ENCODE results near the gene NNMT.

Gene NNMT

GRCh38 chr11:114263513-114264170 is 32.6 kb upstream of the NNMT start:
- no peak for DNase-seq

GRCh38 chr11:114264381-114264780 is 31.8 kb upstream of the NNMT start:
- no peak for DNase-seq

- DNase-seq = no peak
Observed at GRCh38 chr11:114265122-114265878, 30.9 kb upstream of the NNMT start.

- no peak for DNase-seq
Observed at GRCh38 chr11:114269498-114269897, 26.7 kb upstream of the NNMT start.

- DNase-seq = no peak
Observed at GRCh38 chr11:114270531-114271270, 25.5 kb upstream of the NNMT start.

- no peak for DNase-seq
Observed at GRCh38 chr11:114271316-114271715, 24.9 kb upstream of the NNMT start.

- no peak for DNase-seq
Observed at GRCh38 chr11:114272311-114272710, 23.9 kb upstream of the NNMT start.

- DNase-seq = no peak
Observed at GRCh38 chr11:114273071-114273470, 23.1 kb upstream of the NNMT start.

- no peak for DNase-seq
Observed at GRCh38 chr11:114273890-114274635, 22.1 kb upstream of the NNMT start.

- DNase-seq = no peak
Observed at GRCh38 chr11:114274637-114275036, 21.6 kb upstream of the NNMT start.

- no peak for DNase-seq
Observed at GRCh38 chr11:114275280-114275679, 20.9 kb upstream of the NNMT start.

- DNase-seq = no peak
Observed at GRCh38 chr11:114276077-114276476, 20.1 kb upstream of the NNMT start.

- no peak for DNase-seq
Observed at GRCh38 chr11:114277637-114278341, 18.4 kb upstream of the NNMT start.

- no peak for DNase-seq
Observed at GRCh38 chr11:114278342-114279065, 17.7 kb upstream of the NNMT start.

- no peak for DNase-seq
Observed at GRCh38 chr11:114279792-114280546, 16.2 kb upstream of the NNMT start.

- peak; percentile 61 for DNase-seq
Observed at GRCh38 chr11:114280696-114281095, 15.5 kb upstream of the NNMT start.

GRCh38 chr11:114281388-114281956 is 14.7 kb upstream of the NNMT start:
- DNase-seq = no peak

GRCh38 chr11:114282488-114282887 is 13.7 kb upstream of the NNMT start:
- no peak for DNase-seq

GRCh38 chr11:114283422-114283821 is 12.8 kb upstream of the NNMT start:
- no peak for DNase-seq

- peak; percentile 62 for DNase-seq
Observed at GRCh38 chr11:114284021-114284420, 12.2 kb upstream of the NNMT start.

GRCh38 chr11:114284914-114285313 is 11.3 kb upstream of the NNMT start:
- DNase-seq = no peak

Data from NCI-H2081 treated with DMSO at 0.1 percent for 48 hours (cell line).